Tibial nerve (tissue), 4 donors: ENCODE results near the gene HOMER2.

ENCODE experiments used
- CTCF ChIP-seq, 5 experiments: fragments of 200-600 bp in 3 of 5; fragments of 450-650 bp in 2 of 5; sonication (generic) in 3 of 5; IDR thresholded peaks; one replicate each; pipeline ENCODE4 v1.5.1; 2016 to 2019; ENCODE audit warnings: antibody characterized with exemption in 5 of 5, mild to moderate bottlenecking in 3 of 5, moderate library complexity in 2 of 5
- EP300 ChIP-seq, 2 donors: sonication (generic); formaldehyde crosslinking; IDR thresholded peaks; one replicate each; pipeline ENCODE4 v1.6.1; 2017; ENCODE audit warnings: antibody characterized with exemption in 2 of 2, mild to moderate bottlenecking in 1 of 2
- POLR2A ChIP-seq, 2 donors: fragments of 450-650 bp; IDR thresholded peaks; one replicate each; pipeline ENCODE4 v1.6.1; 2017; ENCODE audit warnings: antibody characterized with exemption in 2 of 2, mild to moderate bottlenecking in 2 of 2, moderate library complexity in 2 of 2

DNA sequence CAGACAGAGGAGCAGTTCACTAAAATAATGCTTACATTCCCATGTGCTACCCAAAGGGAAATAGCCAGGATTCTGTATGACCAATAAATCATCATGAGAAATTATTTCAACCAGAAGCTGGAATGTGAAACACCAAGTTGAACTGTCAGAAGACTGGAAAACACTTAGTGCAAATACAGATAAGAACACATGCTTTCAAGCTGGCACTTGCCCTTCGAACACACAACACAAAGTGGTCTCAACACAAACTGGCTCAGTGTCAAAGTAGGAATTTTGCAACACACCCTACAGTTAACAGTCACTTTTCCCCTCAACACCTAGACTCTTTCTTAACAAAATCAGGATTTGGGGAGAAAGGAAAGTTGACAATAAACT, 148.0 kb downstream of the HOMER2 start:
- TF ChIP-seq CTCF (IDR thresholded peaks at IDR 0.05), result no peak
- no peak for TF ChIP-seq EP300 (IDR thresholded peaks at IDR 0.05)
- no peak for TF ChIP-seq POLR2A (IDR thresholded peaks at IDR 0.05)
